GM12892 (cell line): Measurements from ENCODE around the gene RPS14.

Experiments used
- POLR2A ChIP-seq: IDR thresholded peaks from 2 replicates; pipeline ENCODE4 v1.6.1; 2011; ENCODE audit warnings: low read depth, low read length, control low read depth
- POLR2AphosphoS5 ChIP-seq: IDR thresholded peaks from 2 replicates; pipeline ENCODE4 v1.6.1; 2011; ENCODE audit warnings: low read depth, low read length, control low read depth
- TAF1 ChIP-seq: IDR thresholded peaks from 2 replicates; pipeline ENCODE4 v1.6.1; 2011; ENCODE audit warnings: low read depth, mild to moderate bottlenecking, control low read depth, low read length, borderline replicate concordance

GRCh38 chr5:150401076-150401375, 48.5 kb downstream of the RPS14 start:
- TF ChIP-seq TAF1 (no peak), POLR2A (peak; percentile 11; the same call in 1 of the 2 replicates), POLR2AphosphoS5 (peak; percentile 23)
